ENCODE data around the gene FHIP2A. TPM values are rescaled to one million over a fixed set of nuclear protein-coding genes. Genes with fewer than 3 reads are reported as not detected.
"Not testable (repeated sequence)": the region's sequence is repeated elsewhere in the genome, so short reads cannot be mapped to it uniquely, and the experiment has no call there.

Gene FHIP2A
- total RNA-seq, 1 donor from 2014 or later, result 23.0 TPM

DNA sequence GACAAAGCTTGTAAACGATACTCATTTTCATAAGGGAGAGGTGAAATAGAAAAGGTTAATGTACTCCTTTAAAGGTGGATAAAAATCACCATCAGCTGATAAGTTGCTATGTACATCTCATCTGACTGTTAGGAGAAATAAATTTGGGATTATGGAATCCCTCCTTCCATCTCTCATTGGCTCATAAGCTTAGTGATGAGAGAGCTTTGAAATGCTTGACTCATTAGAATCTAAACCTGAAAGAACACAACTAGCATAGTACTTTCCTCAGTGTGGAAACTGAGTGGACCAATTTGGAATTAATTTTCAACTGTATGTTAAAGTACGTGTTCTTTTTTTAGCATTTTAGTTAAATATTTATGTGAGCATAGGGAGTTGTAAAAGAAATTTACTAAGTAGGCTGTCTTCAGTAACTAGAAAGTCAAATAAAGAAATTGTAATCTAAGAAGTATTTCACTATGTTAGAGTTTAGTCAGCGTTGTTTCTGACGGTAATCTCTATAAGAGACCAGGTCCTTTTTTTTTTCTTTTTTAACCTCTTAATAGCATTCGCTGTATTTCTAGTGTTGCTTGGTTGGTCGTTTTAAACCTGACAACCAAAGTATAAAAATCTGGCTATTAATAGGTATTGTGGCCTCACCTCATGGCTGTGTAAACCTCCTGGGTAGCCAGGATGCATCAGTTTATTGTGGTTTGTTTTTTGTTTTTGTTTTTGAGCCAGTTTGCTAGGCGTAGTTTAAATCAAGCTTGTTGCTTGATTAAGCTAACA, 34.4 kb downstream of the FHIP2A start:
- Histone ChIP-seq H3K4me1 (ENCODE audit: control insufficient read depth in 3 of 3, insufficient read depth in 3 of 3, low read length in 3 of 3) (no peaks in the 10 kb centered on the region), H3K9me3 (ENCODE audit: control insufficient read depth in 3 of 3, low read length in 3 of 3) (no peaks in the 10 kb centered on the region), H3K4me3 (ENCODE audit: low read length in 3 of 3) (no peak overlapping the region), H3K9ac (ENCODE audit: low read depth in 1 of 3, low read length in 3 of 3) (no peak overlapping the region), H3K36me3 (ENCODE audit: control insufficient read depth in 3 of 3, insufficient read depth in 3 of 3, low read length in 3 of 3) (peaks cover 22 to 45% (median 44%) of the 10 kb centered on the region in 3 donors), H3K27ac (ENCODE audit: low read depth, low read length) (no peak overlapping the region), H3K27me3 (ENCODE audit: control insufficient read depth in 3 of 3, insufficient read depth in 3 of 3, low read length in 3 of 3) (no peaks in the 10 kb centered on the region)

DNA sequence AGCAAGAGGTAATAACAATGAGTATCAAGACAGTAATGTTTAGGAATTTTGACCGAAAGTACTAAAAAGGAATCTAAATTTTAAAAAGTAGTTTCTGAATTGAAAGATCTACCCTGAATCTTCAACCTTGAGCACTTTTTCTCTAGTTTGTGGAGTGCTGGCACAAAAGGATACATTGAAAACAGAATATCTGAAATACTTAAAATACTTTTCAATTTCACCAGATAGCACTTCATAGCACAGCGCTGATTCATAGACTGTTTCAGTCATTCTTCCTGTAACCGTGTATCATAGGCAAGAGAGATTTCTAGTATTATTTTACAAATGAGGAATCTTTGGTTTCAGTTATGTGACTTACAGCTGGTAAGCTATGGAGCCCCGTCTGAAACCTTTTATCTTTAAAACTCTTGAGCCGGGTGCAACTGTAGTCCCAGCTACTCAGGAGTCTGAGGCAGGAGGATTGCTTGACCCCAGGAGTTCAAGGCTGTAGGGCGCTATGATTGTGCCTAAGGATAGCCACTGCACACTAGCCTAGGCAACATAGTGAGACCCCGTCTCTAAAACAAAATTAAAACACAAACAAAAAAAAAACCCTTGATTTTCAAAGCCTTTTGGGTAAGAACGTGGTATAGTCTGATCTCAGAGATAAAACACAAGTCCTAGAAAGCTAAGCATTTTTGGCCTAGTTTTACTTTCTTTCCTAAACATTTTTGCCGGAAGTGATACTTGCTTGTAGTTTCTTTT, 35.1 kb downstream of the FHIP2A start:
- Histone ChIP-seq H3K9me3 (ENCODE audit: control insufficient read depth in 3 of 3, low read length in 3 of 3) (no peaks in the 10 kb centered on the region), H3K9ac (ENCODE audit: low read depth in 1 of 3, low read length in 3 of 3) (no peak overlapping the region), H3K27ac (ENCODE audit: low read depth, low read length) (no peak overlapping the region), H3K36me3 (ENCODE audit: control insufficient read depth in 3 of 3, insufficient read depth in 3 of 3, low read length in 3 of 3) (peaks cover 29 to 52% (median 51%) of the 10 kb centered on the region in 3 donors), H3K4me3 (ENCODE audit: low read length in 3 of 3) (no peak overlapping the region), H3K4me1 (ENCODE audit: control insufficient read depth in 3 of 3, insufficient read depth in 3 of 3, low read length in 3 of 3) (no peaks in the 10 kb centered on the region), H3K27me3 (ENCODE audit: control insufficient read depth in 3 of 3, insufficient read depth in 3 of 3, low read length in 3 of 3) (no peaks in the 10 kb centered on the region)

DNA sequence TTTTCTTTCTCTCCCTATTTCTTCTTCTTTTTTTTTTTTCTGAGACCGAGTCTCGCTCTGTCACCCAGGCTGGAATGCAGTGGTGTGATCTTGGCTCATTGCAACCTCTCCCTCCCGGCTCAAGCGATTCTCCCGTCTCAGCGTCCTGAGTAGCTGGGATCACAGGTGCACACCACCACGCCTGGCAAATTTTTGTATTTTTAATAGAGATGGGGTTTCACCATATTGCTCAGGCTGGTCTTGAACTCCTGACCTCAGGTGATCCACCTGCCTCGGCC, 35.6 kb downstream of the FHIP2A start:
- not testable (repeated sequence) for H3K9ac ChIP-seq (ENCODE audit: low read depth in 1 of 3, low read length in 3 of 3); H3K9me3 ChIP-seq (ENCODE audit: control insufficient read depth in 3 of 3, low read length in 3 of 3); H3K4me1 ChIP-seq (ENCODE audit: control insufficient read depth in 3 of 3, insufficient read depth in 3 of 3, low read length in 3 of 3); H3K27me3 ChIP-seq (ENCODE audit: control insufficient read depth in 3 of 3, insufficient read depth in 3 of 3, low read length in 3 of 3); H3K4me3 ChIP-seq (ENCODE audit: low read length in 3 of 3); H3K27ac ChIP-seq (ENCODE audit: low read depth, low read length)
- peaks cover 26 to 55% (median 51%) of the 10 kb centered on the region in 3 donors for H3K36me3 ChIP-seq (ENCODE audit: control insufficient read depth in 3 of 3, insufficient read depth in 3 of 3, low read length in 3 of 3)

DNA sequence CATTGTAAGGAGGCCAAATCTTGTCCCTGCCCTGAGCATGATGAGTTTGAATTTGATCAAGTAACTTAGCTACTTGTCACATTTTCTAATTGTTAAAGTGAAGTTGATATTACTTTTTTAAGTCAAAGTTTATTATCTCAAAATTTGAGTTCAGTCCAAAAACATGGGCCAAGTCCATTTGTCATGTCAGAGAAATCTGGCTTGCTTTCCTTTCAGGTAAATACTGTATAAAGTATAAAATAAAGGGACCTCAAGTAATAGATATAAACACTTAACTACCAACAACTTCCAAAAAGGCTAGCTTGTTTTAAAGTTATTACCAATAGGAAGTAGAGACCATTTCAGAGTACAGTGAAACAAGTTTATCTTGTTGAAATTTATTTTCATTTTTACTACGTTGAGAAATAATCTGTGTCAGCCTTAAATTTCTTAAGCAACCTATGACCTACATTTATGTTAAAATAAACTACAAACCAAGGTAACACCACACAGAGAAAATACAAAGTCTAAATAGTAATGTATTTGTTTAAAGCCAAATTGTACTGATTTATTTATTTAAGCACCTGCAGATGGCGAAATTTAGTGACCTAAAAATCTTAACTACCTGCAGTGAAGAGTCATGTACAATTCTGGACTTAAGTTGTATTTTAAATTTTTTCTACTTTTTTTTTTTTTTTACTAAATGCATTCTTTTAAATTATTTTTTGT, 36.5 kb downstream of the FHIP2A start:
- Histone ChIP-seq H3K27me3 (ENCODE audit: control insufficient read depth in 3 of 3, insufficient read depth in 3 of 3, low read length in 3 of 3) (no peaks in the 10 kb centered on the region), H3K4me1 (ENCODE audit: control insufficient read depth in 3 of 3, insufficient read depth in 3 of 3, low read length in 3 of 3) (no peaks in the 10 kb centered on the region), H3K9me3 (ENCODE audit: control insufficient read depth in 3 of 3, low read length in 3 of 3) (no peaks in the 10 kb centered on the region), H3K27ac (ENCODE audit: low read depth, low read length) (no peak overlapping the region), H3K36me3 (ENCODE audit: control insufficient read depth in 3 of 3, insufficient read depth in 3 of 3, low read length in 3 of 3) (peaks cover 20 to 60% (median 57%) of the 10 kb centered on the region in 3 donors), H3K4me3 (ENCODE audit: low read length in 3 of 3) (no peak overlapping the region), H3K9ac (ENCODE audit: low read depth in 1 of 3, low read length in 3 of 3) (no peak overlapping the region)

DNA sequence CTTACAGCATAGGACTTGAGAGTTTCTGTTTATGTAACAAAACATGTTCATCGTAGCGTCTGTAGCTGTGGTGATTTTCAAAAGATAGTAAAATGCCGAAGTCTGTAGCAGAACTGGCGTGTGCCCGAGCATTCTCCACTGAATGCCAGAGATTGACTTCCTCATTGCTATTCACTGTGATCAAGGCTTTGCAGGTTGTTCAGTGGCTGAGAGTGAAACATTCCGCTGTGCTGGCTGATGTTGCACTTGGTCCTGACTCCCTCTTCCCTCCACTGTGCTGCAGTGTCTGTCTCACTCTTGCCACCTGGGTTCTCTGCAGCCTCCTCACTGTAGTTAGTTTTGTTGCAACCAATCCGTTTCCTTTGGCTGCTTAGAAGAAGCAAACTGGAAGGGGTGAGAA, 37.6 kb downstream of the FHIP2A start:
- H3K27ac ChIP-seq (ENCODE audit: low read depth, low read length), result no peak overlapping the region
- no peak overlapping the region for H3K9ac ChIP-seq (ENCODE audit: low read depth in 1 of 3, low read length in 3 of 3)
- H3K4me3 ChIP-seq (ENCODE audit: low read length in 3 of 3), result no peak overlapping the region
- H3K4me1 ChIP-seq (ENCODE audit: control insufficient read depth in 3 of 3, insufficient read depth in 3 of 3, low read length in 3 of 3), result no peaks in the 10 kb centered on the region
- peaks cover 20 to 67% (median 67%) of the 10 kb centered on the region in 3 donors for H3K36me3 ChIP-seq (ENCODE audit: control insufficient read depth in 3 of 3, insufficient read depth in 3 of 3, low read length in 3 of 3)
- H3K27me3 ChIP-seq (ENCODE audit: control insufficient read depth in 3 of 3, insufficient read depth in 3 of 3, low read length in 3 of 3), result no peaks in the 10 kb centered on the region
- H3K9me3 ChIP-seq (ENCODE audit: control insufficient read depth in 3 of 3, low read length in 3 of 3), result no peaks in the 10 kb centered on the region

DNA sequence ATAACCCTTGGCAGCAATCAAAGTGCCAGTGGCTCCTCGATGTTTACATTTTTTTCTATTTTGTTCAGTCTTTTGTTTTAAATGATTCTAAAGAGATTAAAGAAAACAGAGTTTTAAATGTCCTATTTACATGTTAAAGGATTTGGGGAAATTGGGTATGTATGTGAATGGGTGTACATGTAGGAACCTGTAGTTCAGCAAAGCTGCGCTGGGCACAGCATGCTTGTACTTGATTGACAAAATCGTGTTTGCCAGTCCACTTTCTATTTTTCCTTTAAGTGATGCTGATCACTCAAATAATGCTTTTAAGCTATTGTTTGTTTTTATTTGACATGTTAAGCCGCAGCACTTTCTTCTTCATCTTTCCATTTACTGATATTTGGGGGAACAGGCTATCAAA, 40.9 kb downstream of the FHIP2A start:
- Histone ChIP-seq H3K27me3 (ENCODE audit: control insufficient read depth in 3 of 3, insufficient read depth in 3 of 3, low read length in 3 of 3) (no peaks in the 10 kb centered on the region), H3K27ac (ENCODE audit: low read depth, low read length) (no peak overlapping the region), H3K36me3 (ENCODE audit: control insufficient read depth in 3 of 3, insufficient read depth in 3 of 3, low read length in 3 of 3) (peaks cover 17 to 54% (median 47%) of the 10 kb centered on the region in 3 donors), H3K4me1 (ENCODE audit: control insufficient read depth in 3 of 3, insufficient read depth in 3 of 3, low read length in 3 of 3) (no peaks in the 10 kb centered on the region), H3K4me3 (ENCODE audit: low read length in 3 of 3) (no peak overlapping the region), H3K9me3 (ENCODE audit: control insufficient read depth in 3 of 3, low read length in 3 of 3) (no peaks in the 10 kb centered on the region), H3K9ac (ENCODE audit: low read depth in 1 of 3, low read length in 3 of 3) (no peak overlapping the region)

DNA sequence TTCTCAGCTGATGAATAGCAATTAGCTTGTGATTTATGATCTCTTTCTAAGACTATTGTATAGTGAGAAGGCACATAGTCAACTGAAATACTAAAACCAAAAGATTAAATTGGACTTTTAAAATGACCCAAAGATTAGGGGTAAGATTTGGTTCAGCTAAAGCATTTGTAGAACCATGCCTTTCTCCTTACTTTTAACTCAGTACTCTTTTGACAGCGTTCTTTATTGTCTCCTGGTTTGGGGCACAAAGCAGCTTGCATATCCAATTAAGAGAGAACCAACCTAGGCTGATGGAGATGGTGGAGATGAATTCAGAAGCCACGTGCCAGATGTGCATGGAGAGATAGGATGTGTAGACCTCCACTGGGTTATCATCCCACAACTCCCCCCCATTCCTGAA, 45.8 kb downstream of the FHIP2A start:
- no peaks in the 10 kb centered on the region for H3K4me1 ChIP-seq (ENCODE audit: control insufficient read depth in 3 of 3, insufficient read depth in 3 of 3, low read length in 3 of 3)
- H3K4me3 ChIP-seq (ENCODE audit: low read length in 3 of 3), result no peak overlapping the region
- no peak overlapping the region for H3K27ac ChIP-seq (ENCODE audit: low read depth, low read length)
- no peaks in the 10 kb centered on the region for H3K9me3 ChIP-seq (ENCODE audit: control insufficient read depth in 3 of 3, low read length in 3 of 3)
- no peaks in the 10 kb centered on the region for H3K27me3 ChIP-seq (ENCODE audit: control insufficient read depth in 3 of 3, insufficient read depth in 3 of 3, low read length in 3 of 3)
- H3K9ac ChIP-seq (ENCODE audit: low read depth in 1 of 3, low read length in 3 of 3), result no peak overlapping the region
- peaks cover 0 to 17% (median 16%) of the 10 kb centered on the region in 3 donors for H3K36me3 ChIP-seq (ENCODE audit: control insufficient read depth in 3 of 3, insufficient read depth in 3 of 3, low read length in 3 of 3)

DNA sequence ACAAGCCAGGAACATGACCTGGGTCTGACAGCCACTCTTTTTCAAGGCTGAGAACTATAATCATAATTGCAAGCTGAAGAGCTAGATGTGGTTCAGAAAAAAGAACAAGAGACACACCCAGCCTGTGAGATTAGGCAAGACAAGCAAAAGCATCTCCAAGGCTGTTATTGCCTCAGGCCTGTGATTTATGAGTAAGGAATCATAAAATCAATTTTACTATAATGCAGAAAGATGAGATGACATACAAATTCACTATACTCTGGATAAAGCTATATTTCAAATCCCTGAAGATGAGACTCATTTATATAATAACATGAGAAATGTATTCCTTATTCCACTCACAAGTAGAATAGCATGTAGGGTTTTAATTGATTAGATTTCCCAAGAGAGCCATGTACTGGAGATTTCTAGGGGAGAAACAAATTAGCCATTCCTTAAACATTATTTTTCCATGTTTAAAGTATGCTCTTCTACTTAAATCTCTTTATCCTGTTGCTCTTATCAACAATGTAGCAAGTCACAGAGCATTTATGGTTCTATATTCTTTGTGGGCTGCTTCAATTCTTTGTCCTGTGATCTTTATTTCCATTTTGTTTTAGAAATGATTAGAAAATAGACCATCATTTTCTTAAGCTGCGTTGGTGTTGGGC, 47.4 kb downstream of the FHIP2A start:
- Histone ChIP-seq H3K27me3 (ENCODE audit: control insufficient read depth in 3 of 3, insufficient read depth in 3 of 3, low read length in 3 of 3) (no peaks in the 10 kb centered on the region), H3K4me3 (ENCODE audit: low read length in 3 of 3) (no peak overlapping the region), H3K9ac (ENCODE audit: low read depth in 1 of 3, low read length in 3 of 3) (no peak overlapping the region), H3K36me3 (ENCODE audit: control insufficient read depth in 3 of 3, insufficient read depth in 3 of 3, low read length in 3 of 3) (peaks cover 0 to 4% (median 4%) of the 10 kb centered on the region in 3 donors), H3K27ac (ENCODE audit: low read depth, low read length) (no peak overlapping the region), H3K4me1 (ENCODE audit: control insufficient read depth in 3 of 3, insufficient read depth in 3 of 3, low read length in 3 of 3) (no peaks in the 10 kb centered on the region), H3K9me3 (ENCODE audit: control insufficient read depth in 3 of 3, low read length in 3 of 3) (no peaks in the 10 kb centered on the region)

DNA sequence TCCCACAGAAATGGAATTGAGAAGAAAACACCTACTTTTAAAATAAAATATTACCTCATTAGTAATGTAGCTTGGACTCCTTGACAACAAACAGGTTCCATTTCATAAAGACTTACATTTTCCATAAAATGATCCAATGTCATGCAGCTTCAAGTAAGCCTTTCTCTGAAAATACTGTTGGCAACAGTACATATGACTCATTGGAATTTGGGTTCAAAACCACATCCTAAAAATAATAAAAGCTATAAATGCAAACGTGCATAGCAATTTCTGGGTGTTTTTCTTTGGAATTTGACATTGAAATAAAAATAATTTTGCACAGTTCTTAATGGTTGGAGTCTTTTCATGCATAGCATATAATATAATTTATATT, 47.9 kb downstream of the FHIP2A start:
- H3K4me3 ChIP-seq (ENCODE audit: low read length in 3 of 3), result no peak overlapping the region
- no peak overlapping the region for H3K27ac ChIP-seq (ENCODE audit: low read depth, low read length)

More for the DNA sequence above, 47.9 kb downstream of the FHIP2A start:
- H3K9me3 ChIP-seq (ENCODE audit: control insufficient read depth in 3 of 3, low read length in 3 of 3), result no peaks in the 10 kb centered on the region
- H3K9ac ChIP-seq (ENCODE audit: low read depth in 1 of 3, low read length in 3 of 3), result no peak overlapping the region
- no peaks in the 10 kb centered on the region for H3K36me3 ChIP-seq (ENCODE audit: control insufficient read depth in 3 of 3, insufficient read depth in 3 of 3, low read length in 3 of 3)
- no peaks in the 10 kb centered on the region for H3K27me3 ChIP-seq (ENCODE audit: control insufficient read depth in 3 of 3, insufficient read depth in 3 of 3, low read length in 3 of 3)
- H3K4me1 ChIP-seq (ENCODE audit: control insufficient read depth in 3 of 3, insufficient read depth in 3 of 3, low read length in 3 of 3), result no peaks in the 10 kb centered on the region

All from skeletal muscle tissue (tissue), 4 donors.